GM04503 (cell line): Measurements from ENCODE around the gene PLXNA4.

ENCODE experiments used
- DNase-seq: peaks from one replicate; pipeline ENCODE4 v3.0.0-alpha.2; 2012; ENCODE audit warnings: low read depth

Gene PLXNA4

GRCh38 chr7:132115758-132116157 is 460.5 kb downstream of the PLXNA4 start:
- DNase-seq: no peak

- DNase-seq: no peak
Measured at GRCh38 chr7:132115028-132115427, 461.2 kb downstream of the PLXNA4 start.

GRCh38 chr7:132114411-132114810 is 461.9 kb downstream of the PLXNA4 start:
- no peak for DNase-seq

- no peak for DNase-seq
Measured at GRCh38 chr7:132113536-132114371, 462.5 kb downstream of the PLXNA4 start.

GRCh38 chr7:132112657-132113056 is 463.6 kb downstream of the PLXNA4 start:
- no peak for DNase-seq

- no peak for DNase-seq
Measured at GRCh38 chr7:132112106-132112505, 464.2 kb downstream of the PLXNA4 start.

GRCh38 chr7:132110692-132111091 is 465.6 kb downstream of the PLXNA4 start:
- DNase-seq: no peak

- DNase-seq: no peak
Measured at GRCh38 chr7:132109769-132110168, 466.5 kb downstream of the PLXNA4 start.

- DNase-seq: no peak
Measured at GRCh38 chr7:132108563-132108962, 467.7 kb downstream of the PLXNA4 start.

GRCh38 chr7:132106491-132106890 is 469.8 kb downstream of the PLXNA4 start:
- DNase-seq: no peak

- no peak for DNase-seq
Measured at GRCh38 chr7:132105096-132105495, 471.2 kb downstream of the PLXNA4 start.

- no peak for DNase-seq
Measured at GRCh38 chr7:132103718-132104117, 472.6 kb downstream of the PLXNA4 start.

- DNase-seq: no peak
Measured at GRCh38 chr7:132102942-132103341, 473.3 kb downstream of the PLXNA4 start.

GRCh38 chr7:132102391-132102790 is 473.9 kb downstream of the PLXNA4 start:
- DNase-seq: no peak

- DNase-seq: no peak
Measured at GRCh38 chr7:132100981-132101380, 475.3 kb downstream of the PLXNA4 start.

GRCh38 chr7:132100483-132100882 is 475.8 kb downstream of the PLXNA4 start:
- no peak for DNase-seq

GRCh38 chr7:132099163-132099562 is 477.1 kb downstream of the PLXNA4 start:
- DNase-seq: no peak

- DNase-seq: no peak
Measured at GRCh38 chr7:132098327-132098726, 477.9 kb downstream of the PLXNA4 start.

GRCh38 chr7:132097550-132098134 is 478.6 kb downstream of the PLXNA4 start:
- no peak for DNase-seq

GRCh38 chr7:132095111-132095765 is 481.0 kb downstream of the PLXNA4 start:
- DNase-seq: no peak

GRCh38 chr7:132092106-132092505 is 484.2 kb downstream of the PLXNA4 start:
- no peak for DNase-seq

- DNase-seq: no peak
Measured at GRCh38 chr7:132091706-132092105, 484.6 kb downstream of the PLXNA4 start.

GRCh38 chr7:132090444-132090843 is 485.8 kb downstream of the PLXNA4 start:
- no peak for DNase-seq
